HG02938 (cell line): Measurements from ENCODE around the gene MARCHF11.

ENCODE experiments used
- ATAC-seq: cut with Tn5 transposase; IDR thresholded peaks from one replicate; pipeline ENCODE4 v1.9.1; 2021; ENCODE audit warnings: mild to moderate bottlenecking, moderate library complexity; ENCODE audit not compliant: unreplicated experiment

MARCHF11 gene, protein sequence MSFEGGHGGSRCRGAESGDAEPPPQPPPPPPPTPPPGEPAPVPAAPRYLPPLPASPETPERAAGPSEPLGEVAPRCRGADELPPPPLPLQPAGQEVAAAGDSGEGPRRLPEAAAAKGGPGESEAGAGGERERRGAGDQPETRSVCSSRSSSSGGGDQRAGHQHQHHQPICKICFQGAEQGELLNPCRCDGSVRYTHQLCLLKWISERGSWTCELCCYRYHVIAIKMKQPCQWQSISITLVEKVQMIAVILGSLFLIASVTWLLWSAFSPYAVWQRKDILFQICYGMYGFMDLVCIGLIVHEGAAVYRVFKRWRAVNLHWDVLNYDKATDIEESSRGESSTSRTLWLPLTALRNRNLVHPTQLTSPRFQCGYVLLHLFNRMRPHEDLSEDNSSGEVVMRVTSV

GRCh38 chr5:16179511-16179935 is at the start of gene MARCHF11:
MARCHF11 (minus strand) TSS chr5:16179791; CDS start chr5:16179575, 216 bp downstream.
- ATAC-seq = no peak

DNA sequence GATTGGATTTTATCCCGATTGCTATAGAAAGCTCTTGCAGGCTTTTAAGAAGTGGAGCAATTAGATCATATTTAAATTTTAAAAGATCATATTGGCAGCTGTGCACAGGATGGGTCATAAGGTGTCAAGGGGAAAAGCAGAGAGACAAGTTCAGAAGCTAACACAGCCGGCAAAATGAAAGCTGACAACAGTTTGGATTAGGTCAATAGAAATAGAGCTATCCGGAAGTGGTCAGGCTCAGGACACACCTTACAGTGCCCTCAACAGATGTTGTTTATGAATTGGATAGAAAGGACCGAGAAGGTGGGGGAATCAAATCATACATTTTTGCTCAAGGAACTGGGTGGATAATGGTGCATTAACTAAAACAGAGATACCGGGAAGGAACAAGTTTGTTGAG is 46.3 kb upstream of the MARCHF11 start:
- ATAC-seq = no peak

- peak; percentile 51 for ATAC-seq
These were observed 12.7 kb upstream of the MARCHF11 start for GRCh38 chr5:16192311-16192710.

GRCh38 chr5:16180789-16181082 is 1.1 kb upstream of the MARCHF11 start:
- ATAC-seq = no peak

GRCh38 chr5:16179936-16180788 is 571 bp upstream of the MARCHF11 start:
- ATAC-seq = no peak

DNA sequence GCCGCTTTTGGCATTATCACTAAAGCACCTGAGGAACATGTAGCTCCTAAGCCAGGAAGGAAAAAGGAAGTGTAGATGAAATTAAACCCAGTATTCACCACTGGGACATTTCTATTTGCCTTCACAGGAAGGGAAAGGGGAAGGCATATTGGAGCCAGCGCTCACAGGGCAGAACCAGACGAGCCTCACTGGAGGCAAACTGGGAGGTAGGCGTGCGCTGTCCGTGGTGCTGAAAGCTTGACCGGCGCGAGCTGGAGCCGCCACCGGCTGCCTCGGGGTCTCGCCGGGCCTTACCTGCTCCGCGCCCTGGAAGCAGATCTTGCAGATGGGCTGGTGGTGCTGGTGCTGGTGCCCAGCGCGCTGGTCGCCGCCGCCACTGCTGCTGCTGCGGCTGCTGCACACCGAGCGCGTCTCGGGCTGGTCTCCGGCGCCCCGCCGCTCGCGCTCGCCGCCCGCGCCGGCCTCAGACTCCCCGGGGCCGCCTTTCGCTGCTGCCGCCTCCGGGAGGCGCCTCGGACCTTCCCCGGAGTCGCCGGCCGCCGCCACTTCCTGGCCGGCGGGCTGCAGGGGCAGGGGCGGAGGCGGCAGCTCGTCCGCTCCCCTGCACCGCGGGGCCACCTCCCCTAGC is 732 bp downstream of the MARCHF11 start:
- no peak for ATAC-seq

DNA sequence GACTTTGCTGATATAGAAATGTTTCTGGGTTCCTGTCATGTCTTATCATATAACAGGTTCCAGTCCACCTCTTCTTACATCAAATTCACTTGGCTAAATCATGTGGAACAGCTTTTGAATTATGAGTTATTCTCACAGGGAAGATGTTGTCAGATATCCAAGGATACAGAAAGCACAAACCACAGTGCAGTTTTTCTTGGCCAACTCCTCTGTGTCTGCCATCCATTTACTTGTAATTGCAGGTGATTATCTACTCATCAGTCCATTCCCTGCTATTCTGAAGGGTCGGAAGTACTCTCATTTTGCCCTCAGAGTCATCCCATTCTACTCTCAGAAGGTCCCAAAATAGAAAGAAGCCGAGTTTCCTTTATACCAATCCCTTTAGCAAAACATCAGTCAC is 10.0 kb downstream of the MARCHF11 start:
- ATAC-seq = no peak

GRCh38 chr5:16160706-16161105 is 18.9 kb downstream of the MARCHF11 start:
- peak; percentile 84 for ATAC-seq

GRCh38 chr5:16159636-16160035 is 20.0 kb downstream of the MARCHF11 start:
- no peak for ATAC-seq

DNA sequence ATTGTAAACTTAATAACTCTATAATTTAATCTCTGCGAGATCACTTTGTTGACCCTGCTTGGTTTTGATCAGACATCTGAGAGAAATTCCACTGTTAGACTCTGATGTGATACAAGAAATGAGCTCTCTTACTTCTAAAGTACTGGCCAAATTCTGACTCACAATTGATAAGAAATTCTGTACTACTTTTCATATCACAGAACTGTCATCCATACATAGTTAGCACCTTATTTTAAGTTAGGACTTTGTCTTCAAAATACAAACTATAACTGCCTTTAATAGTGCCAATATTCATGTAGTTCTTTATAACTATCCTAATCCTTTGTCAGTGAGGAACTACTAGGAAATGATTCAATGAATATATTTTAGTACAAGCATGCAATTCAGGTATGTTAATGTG is 23.4 kb downstream of the MARCHF11 start:
- no peak for ATAC-seq

- no peak for ATAC-seq
These were observed 26.7 kb downstream of the MARCHF11 start for GRCh38 chr5:16152601-16153568.

- no peak for ATAC-seq
These were observed 30.0 kb downstream of the MARCHF11 start for GRCh38 chr5:16149621-16150020.

- ATAC-seq = no peak
These were observed 32.3 kb downstream of the MARCHF11 start for GRCh38 chr5:16147179-16147900.

DNA sequence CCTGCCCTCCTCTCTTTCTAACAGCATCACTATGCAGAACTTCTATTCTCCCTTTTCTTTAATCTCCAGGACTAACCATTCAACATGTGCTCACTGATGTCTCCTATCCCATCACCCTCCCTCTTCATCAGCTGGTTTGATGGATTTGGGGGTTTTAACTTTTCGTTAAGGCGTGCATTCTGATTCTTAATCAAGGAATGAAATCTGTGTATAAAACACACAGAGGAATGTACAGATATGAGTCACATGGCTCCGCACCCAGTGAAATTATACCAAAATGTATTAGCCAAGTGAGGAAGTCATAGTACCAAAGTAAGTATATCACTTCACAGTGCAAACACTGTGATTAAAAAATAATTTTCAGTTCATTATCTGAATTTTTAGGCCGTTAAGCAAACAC is 35.2 kb downstream of the MARCHF11 start:
- no peak for ATAC-seq

- ATAC-seq = no peak
These were observed 36.1 kb downstream of the MARCHF11 start for GRCh38 chr5:16143361-16144049.

GRCh38 chr5:16140944-16141343 is 38.6 kb downstream of the MARCHF11 start:
- ATAC-seq = no peak

DNA sequence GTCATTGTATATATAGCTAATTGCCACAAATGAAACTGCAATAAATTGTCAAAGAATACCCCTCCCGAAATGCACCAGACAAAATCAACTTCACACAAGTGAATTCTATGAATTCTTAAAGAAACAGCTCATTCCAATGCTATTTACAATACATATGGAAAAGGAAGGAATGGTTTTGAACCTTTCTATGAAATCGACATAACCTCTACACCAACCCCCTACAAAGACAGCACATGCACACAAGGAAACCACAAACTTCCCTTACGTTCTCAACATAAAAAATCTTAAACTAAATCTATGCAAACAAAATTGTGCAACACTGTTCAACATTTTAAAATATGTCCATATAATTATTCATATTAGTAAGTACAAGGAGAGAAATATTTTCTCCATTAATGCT is 39.2 kb downstream of the MARCHF11 start:
- ATAC-seq = no peak

DNA sequence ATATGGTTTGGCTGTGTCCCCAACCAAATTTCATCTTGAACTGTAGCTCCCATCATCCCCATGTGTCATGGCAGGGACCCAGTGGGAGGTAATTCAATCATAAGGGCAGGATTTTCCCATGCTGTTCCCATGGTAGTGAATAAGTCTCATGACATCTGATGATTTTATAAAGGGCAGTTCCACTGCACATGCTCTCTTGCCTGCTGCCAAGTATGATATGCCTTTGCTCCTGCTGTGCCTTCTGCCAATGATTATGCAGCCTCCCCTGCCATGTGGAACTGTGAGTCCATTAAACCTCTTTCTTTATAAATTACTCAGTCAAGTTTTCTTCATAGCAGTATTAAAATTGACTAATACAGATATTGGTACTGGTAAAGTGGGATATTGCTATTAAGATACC is 42.4 kb downstream of the MARCHF11 start:
- ATAC-seq = no peak

DNA sequence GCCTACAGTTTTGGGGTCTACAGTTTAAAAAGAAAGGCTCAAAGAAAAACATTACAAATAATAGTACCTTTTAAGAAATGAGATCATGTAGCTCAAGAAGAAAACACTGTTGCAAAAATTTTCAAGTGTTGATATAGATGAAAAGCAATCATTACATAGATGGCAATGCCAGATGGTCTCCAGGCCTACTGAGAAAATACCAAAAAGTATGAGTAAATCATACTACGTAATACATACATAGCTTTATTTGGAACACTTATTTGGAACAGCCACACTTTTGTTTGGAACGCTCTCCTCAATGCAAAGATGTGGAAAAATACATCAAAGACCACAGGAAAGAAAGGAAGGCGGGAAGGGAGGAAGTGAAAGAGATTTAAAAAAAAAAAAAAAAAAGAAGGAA is 44.1 kb downstream of the MARCHF11 start:
- no peak for ATAC-seq
